Measurements from ENCODE around the gene SOCS7. TPM values are rescaled to one million over a fixed set of nuclear protein-coding genes. Genes with fewer than 3 reads are reported as not detected.
A peak's percentile ranks its signal among the peaks of the same experiment; 100 is the strongest.

SOCS7 gene
- total RNA-seq = 10 to 100 TPM; 20.8 to 24.4 TPM

- Mint-ChIP-seq H3K27ac (peak within 1 kb of the TSS; percentile 88), H3K4me1 (peaks cover 26% of the 10 kb centered on the region), H3K36me3 (ENCODE audit: low read depth) (no peaks in the 10 kb centered on the region), H3K4me3 (peak within 1 kb of the TSS; percentile 90), H3K27me3 (no peaks in the 10 kb centered on the region), H3K9me3 (no peaks in the 10 kb centered on the region)
- ATAC-seq (replicated peaks) = peak; percentile 94
Measured at GRCh38 chr17:38351412-38352222, at the start of gene SOCS7. Gene SOCS7 (plus strand): TSS chr17:38351844. CDS start chr17:38352053, 209 bp downstream.

DNA sequence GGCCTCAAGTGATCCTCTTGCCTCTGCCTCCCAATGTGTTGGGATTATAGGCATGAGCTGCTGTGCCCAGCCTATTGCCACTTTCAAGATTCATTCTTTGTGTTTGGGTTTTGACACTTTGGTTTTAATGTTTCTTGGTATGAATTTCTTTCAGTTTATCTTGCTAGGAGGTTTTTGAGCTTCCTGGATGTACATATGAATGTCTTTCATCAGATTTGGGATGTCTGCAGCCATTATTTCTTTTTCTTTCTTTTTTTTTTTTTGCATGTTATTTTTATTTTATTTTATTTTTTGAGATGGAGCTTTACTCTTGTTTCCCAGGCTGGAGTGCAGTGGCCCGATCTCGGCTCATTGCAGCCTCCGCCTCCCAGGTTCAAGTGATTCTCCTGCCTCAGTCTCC is 36.1 kb upstream of the SOCS7 start:
- Mint-ChIP-seq H3K36me3 (ENCODE audit: low read depth) (peaks cover 82% of the 10 kb centered on the region), H3K27me3 (no peaks in the 10 kb centered on the region), H3K9me3 (no peaks in the 10 kb centered on the region), H3K4me3 (no peak overlapping the region), H3K27ac (no peak overlapping the region), H3K4me1 (peaks cover 4% of the 10 kb centered on the region)
- no peak for ATAC-seq (replicated peaks)

- H3K9me3 Mint-ChIP-seq = no peaks in the 10 kb centered on the region
- H3K4me1 Mint-ChIP-seq = peaks cover 4% of the 10 kb centered on the region
- peaks cover 82% of the 10 kb centered on the region for H3K36me3 Mint-ChIP-seq (ENCODE audit: low read depth)
- peak overlapping the region; percentile 39 for H3K27ac Mint-ChIP-seq
- no peak for ATAC-seq (replicated peaks)
- no peak overlapping the region for H3K4me3 Mint-ChIP-seq
- no peaks in the 10 kb centered on the region for H3K27me3 Mint-ChIP-seq
Measured at GRCh38 chr17:38317081-38317480, 34.6 kb upstream of the SOCS7 start.

- no peak overlapping the region for H3K4me3 Mint-ChIP-seq
- H3K27me3 Mint-ChIP-seq = no peaks in the 10 kb centered on the region
Measured at GRCh38 chr17:38320482-38320881, 31.2 kb upstream of the SOCS7 start.

DNA sequence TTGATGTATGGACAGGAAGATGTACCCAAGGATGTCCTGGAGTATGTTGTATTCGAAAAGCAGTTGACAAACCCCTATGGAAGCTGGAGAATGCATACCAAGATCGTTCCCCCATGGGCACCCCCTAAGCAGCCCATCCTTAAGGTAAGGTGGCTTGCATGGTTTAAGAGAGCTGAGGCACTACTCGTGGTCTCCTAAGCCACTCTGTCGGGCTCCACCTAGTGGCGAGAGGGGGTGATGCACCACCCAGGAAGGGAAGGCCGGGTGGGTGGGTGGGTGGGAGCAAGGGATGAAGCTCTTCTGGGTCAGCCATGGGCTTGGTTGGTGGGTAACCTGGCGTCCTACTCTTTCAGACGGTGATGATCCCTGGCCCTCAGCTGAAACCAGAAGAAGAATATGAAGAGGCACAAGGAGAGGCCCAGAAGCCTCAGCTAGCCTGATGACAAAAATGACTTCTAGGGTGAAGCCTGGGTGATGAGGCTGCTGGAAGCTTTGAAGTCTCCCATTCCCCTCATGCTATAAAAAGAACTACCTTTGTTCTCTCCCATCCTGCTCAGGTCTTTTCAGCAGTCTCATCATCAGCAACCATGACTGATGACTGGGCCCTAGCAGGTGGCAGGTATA is 29.4 kb upstream of the SOCS7 start:
- no peak overlapping the region for H3K27ac Mint-ChIP-seq
- peaks cover 63% of the 10 kb centered on the region for H3K36me3 Mint-ChIP-seq (ENCODE audit: low read depth)
- ATAC-seq (replicated peaks) = peak; percentile 83
- no peaks in the 10 kb centered on the region for H3K9me3 Mint-ChIP-seq
- H3K4me1 Mint-ChIP-seq = peaks cover 4% of the 10 kb centered on the region
- H3K4me3 Mint-ChIP-seq = no peak overlapping the region
- H3K27me3 Mint-ChIP-seq = no peaks in the 10 kb centered on the region

More at GRCh38 chr17:38320482-38320881, 31.2 kb upstream of the SOCS7 start:
- ATAC-seq (replicated peaks) = no peak
- Mint-ChIP-seq H3K27ac (no peak overlapping the region), H3K9me3 (no peaks in the 10 kb centered on the region), H3K4me1 (peaks cover 4% of the 10 kb centered on the region), H3K36me3 (ENCODE audit: low read depth) (peaks cover 78% of the 10 kb centered on the region)

DNA sequence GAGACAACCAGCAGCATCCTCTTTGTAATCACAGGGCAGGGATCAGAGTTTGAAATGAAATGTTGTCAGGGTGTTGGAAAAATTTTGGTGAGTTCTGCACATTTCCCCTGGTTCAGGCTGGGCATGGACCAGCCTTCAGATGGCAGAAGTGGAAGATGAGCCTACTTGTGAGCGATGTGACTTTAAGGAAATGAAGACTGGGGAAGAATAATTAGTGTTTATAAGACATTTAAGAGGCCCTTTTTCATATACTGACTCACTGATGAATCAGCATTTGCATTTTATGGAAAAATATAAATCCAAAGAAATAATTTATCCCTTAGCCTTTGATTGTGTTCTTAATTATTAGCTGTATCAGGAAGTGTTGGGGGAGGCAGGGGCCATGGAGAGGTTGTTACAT is 28.7 kb upstream of the SOCS7 start:
- Mint-ChIP-seq H3K9me3 (no peaks in the 10 kb centered on the region), H3K4me3 (no peak overlapping the region), H3K36me3 (ENCODE audit: low read depth) (peaks cover 57% of the 10 kb centered on the region), H3K27ac (no peak overlapping the region), H3K4me1 (peaks cover 4% of the 10 kb centered on the region), H3K27me3 (no peaks in the 10 kb centered on the region)
- no peak for ATAC-seq (replicated peaks)

DNA sequence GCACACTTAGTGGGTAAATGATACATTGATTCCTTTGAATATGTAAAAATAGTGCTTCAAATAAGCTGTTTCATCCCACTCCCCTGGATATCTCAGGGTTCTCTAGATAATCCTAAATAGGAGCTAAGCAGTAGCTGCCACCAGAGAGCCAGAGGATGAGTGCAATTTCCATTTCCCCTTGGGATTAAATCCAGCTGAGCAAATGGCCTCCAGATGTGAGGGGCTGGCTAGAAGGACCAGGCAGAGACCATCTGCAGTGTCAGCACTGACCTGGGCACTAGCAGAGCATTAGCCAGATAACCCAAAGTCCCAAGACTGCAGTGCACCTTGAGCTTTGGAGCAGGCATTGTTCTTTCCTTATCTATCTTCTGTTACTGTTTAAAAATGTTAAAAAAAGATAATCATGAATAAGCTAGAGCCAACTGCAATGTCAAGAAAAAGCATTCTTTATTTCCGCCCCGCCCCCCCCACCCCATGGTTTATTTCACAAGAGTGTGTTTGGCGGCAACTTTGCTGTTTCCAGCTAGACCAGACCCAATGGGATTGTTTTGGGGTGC is 27.4 kb upstream of the SOCS7 start:
- no peaks in the 10 kb centered on the region for H3K9me3 Mint-ChIP-seq
- H3K27ac Mint-ChIP-seq = no peak overlapping the region
- H3K4me3 Mint-ChIP-seq = no peak overlapping the region
- H3K36me3 Mint-ChIP-seq (ENCODE audit: low read depth) = peaks cover 47% of the 10 kb centered on the region
- H3K27me3 Mint-ChIP-seq = peaks cover 4% of the 10 kb centered on the region
- ATAC-seq (replicated peaks) = no peak
- H3K4me1 Mint-ChIP-seq = no peaks in the 10 kb centered on the region

- Mint-ChIP-seq H3K9me3 (no peaks in the 10 kb centered on the region), H3K27ac (no peak overlapping the region), H3K27me3 (peaks cover 4% of the 10 kb centered on the region), H3K36me3 (ENCODE audit: low read depth) (peaks cover 41% of the 10 kb centered on the region), H3K4me3 (no peak overlapping the region), H3K4me1 (no peaks in the 10 kb centered on the region)
- no peak for ATAC-seq (replicated peaks)
Measured at GRCh38 chr17:38324772-38325171, 26.9 kb upstream of the SOCS7 start.

- no peak for ATAC-seq (replicated peaks)
- Mint-ChIP-seq H3K36me3 (ENCODE audit: low read depth) (peaks cover 35% of the 10 kb centered on the region), H3K27ac (peak overlapping the region; percentile 11), H3K27me3 (peaks cover 9% of the 10 kb centered on the region), H3K4me1 (no peaks in the 10 kb centered on the region), H3K4me3 (no peak overlapping the region), H3K9me3 (no peaks in the 10 kb centered on the region)
Measured at GRCh38 chr17:38325221-38325851, 26.3 kb upstream of the SOCS7 start.

DNA sequence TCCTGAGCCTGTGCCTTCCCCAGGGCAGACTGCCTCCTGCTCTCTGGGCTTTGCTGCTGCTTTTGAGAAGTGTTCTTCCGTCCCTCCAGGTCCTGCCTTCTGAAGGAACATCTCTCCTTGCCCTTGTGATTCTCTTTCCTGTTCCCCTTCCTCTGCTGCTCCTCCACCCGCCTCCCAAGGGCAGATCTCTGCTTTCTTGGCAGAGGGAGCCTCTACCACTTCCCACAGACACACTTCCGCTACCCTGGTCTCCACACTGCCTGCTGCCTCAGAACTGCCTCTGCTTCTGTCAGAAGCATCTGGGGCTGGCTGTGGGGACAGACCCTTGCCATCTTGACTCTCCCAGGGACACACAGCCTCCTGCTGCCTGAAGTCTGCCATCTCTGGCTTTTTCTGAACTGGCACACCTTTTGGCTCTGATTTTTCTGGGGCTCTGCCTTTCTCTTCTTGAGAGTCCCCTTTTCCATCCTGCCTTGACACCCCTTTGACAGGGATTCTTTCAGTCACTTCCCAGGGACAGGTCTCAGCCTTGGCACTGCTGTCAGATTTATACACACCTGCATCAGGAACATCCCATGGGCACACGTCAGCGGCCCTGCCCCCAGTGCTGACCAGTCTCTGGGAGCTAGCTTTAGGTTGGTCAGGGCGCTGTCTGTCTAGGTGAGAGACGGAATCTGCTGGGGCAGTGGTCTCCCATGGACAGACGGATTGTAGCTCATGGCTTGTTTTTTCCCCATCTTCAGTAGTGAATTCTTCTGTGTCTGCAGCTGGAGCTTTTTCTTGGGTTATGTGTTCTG is 24.4 kb upstream of the SOCS7 start:
- no peaks in the 10 kb centered on the region for H3K4me1 Mint-ChIP-seq
- ATAC-seq (replicated peaks) = no peak
- H3K27ac Mint-ChIP-seq = peak overlapping the region; percentile 82

GRCh38 chr17:38327936-38328335 is 23.7 kb upstream of the SOCS7 start:
- Mint-ChIP-seq H3K36me3 (ENCODE audit: low read depth) (peaks cover 11% of the 10 kb centered on the region), H3K4me1 (no peaks in the 10 kb centered on the region), H3K4me3 (no peak overlapping the region), H3K9me3 (no peaks in the 10 kb centered on the region), H3K27ac (no peak overlapping the region), H3K27me3 (peaks cover 10% of the 10 kb centered on the region)
- no peak for ATAC-seq (replicated peaks)

More for the DNA sequence above, 24.4 kb upstream of the SOCS7 start:
- Mint-ChIP-seq H3K36me3 (ENCODE audit: low read depth) (peaks cover 18% of the 10 kb centered on the region), H3K4me3 (no peak overlapping the region), H3K9me3 (no peaks in the 10 kb centered on the region), H3K27me3 (peaks cover 10% of the 10 kb centered on the region)

- peaks cover 4% of the 10 kb centered on the region for H3K36me3 Mint-ChIP-seq (ENCODE audit: low read depth)
- no peaks in the 10 kb centered on the region for H3K4me1 Mint-ChIP-seq
- no peaks in the 10 kb centered on the region for H3K9me3 Mint-ChIP-seq
- H3K27ac Mint-ChIP-seq = no peak overlapping the region
- no peak overlapping the region for H3K4me3 Mint-ChIP-seq
- ATAC-seq (replicated peaks) = no peak
- H3K27me3 Mint-ChIP-seq = peaks cover 14% of the 10 kb centered on the region
Measured at GRCh38 chr17:38328620-38329019, 23.0 kb upstream of the SOCS7 start.

- Mint-ChIP-seq H3K36me3 (ENCODE audit: low read depth) (no peaks in the 10 kb centered on the region), H3K27me3 (peaks cover 21% of the 10 kb centered on the region), H3K27ac (no peak overlapping the region), H3K4me1 (no peaks in the 10 kb centered on the region), H3K9me3 (no peaks in the 10 kb centered on the region), H3K4me3 (no peak overlapping the region)
- no peak for ATAC-seq (replicated peaks)
Measured at GRCh38 chr17:38329284-38329683, 22.4 kb upstream of the SOCS7 start.
